GM19455 (cell line): ENCODE results near the gene ERVW-1.

Experiments used
- ATAC-seq: cut with Tn5 transposase; IDR thresholded peaks from one replicate; pipeline ENCODE4 v1.9.1; 2021; ENCODE audit not compliant: unreplicated experiment

Gene ERVW-1

DNA sequence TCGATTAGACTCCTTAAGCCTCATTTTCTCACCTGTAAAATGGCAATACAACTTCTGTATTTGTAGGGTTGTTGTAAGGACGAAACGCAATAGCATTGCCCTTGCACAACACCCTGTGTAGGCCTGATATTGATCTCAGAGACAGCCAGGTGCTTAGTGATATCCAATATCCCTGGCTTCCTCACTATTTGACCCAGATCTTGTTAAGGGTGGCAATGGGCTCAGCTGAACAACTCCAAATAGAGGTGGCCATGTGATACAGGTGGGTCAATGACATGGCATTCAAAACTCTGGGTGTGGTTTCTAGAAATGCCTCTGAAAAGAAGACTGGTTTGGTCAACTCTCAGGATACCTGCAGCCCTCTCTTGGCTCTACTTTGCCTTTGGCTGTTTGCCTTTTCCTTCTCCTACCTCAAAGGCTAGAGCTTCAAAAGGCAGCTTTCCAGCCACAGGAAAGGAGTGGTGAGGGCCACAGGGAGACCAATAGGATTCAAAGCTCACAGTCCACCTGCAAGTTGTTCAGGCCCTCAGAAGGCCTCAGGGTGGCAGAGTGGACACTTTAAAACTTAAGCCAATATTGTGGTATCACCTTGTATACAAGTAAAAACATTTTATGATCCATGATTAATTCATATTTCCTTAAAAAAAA is 45.3 kb downstream of the ERVW-1 start:
- no peak for ATAC-seq

DNA sequence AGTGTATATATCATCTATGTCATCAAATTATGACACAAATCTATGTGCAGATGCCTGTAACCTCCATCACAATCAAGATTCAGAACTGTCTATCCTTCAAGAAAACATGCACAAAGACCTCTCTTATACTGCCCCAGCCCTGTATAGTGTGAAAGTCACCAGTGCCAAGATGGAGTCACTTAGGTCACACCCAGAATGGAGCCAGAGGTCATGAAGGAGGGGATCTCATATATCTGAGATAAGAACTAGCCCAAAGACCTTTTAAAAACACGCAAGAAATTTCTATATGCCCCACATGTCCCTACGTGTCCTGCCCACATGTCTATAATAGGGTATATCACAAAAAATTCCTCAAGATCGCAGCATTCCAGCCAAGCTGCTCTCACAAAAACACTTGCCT is 50.6 kb downstream of the ERVW-1 start:
- no peak for ATAC-seq

DNA sequence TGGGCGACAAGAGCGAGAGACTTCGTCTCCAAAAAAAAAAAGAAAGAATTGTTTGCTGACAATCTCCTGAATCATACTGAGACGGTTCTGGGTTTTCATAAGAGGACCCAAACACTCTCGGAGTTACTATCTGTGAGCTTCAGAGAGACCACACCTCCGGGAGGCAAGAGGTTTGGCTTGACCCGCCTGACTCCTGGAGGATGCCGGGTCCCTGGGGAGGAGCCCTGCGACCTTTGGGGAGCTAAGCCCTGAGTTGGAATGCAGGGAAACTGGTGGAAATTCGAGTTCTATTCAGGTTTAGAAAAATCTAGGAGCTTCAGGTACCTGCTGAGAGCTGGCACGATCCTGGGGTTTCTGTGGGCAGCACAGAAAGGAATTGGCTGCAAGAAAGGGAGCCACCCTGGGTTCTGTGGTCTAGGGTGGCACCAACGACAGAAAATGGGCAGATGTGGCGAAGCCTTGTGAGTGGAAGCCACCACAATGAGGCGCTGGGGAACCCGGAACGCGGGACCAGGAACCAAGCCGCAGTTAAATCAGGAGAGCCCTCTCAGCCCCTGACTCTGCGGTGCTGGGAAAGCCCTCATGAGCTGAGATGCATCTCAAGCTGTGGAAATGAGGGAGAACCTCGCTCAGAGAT is 52.3 kb downstream of the ERVW-1 start:
- no peak for ATAC-seq

DNA sequence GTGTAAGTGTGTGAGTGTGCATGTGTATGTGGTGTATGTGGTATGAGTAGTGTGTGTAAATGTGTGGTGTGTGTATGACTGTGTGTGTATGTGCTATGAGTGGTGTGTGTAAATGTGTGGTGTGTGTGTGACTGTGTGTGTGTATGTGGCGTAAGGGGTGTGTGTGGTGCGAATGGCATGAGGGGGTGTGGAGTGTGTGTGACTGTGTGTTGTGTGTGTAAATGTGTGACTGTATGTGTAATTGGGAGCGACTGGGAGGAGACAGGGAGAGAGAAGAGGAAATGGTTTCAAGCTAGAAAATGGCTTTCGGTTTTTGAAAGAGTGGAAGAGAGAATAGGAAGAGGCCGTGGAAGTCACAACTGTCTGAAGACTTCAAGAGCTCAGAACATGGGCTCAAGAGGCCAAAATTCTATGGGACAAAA is 54.0 kb downstream of the ERVW-1 start:
- ATAC-seq, result no peak

DNA sequence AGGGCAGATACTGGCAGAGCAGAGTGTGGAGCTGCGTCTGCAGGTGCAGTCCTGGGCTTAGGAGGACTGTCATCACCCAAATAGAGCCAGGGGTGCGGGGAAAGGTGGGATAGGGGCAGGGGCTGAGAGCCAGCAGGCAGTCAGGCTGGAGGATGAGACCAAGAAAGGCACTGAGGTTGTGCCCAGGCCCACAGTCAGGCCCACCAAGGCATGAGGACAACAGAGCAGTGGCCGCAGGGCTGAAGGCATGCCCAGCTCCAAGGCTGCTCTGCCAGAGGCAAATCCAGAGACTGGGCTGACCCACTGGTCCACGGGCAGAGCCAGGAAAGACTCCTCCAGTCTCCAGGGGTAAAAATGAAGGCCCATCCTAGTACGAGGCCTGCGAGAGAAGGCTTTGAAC is 54.8 kb downstream of the ERVW-1 start:
- no peak for ATAC-seq

DNA sequence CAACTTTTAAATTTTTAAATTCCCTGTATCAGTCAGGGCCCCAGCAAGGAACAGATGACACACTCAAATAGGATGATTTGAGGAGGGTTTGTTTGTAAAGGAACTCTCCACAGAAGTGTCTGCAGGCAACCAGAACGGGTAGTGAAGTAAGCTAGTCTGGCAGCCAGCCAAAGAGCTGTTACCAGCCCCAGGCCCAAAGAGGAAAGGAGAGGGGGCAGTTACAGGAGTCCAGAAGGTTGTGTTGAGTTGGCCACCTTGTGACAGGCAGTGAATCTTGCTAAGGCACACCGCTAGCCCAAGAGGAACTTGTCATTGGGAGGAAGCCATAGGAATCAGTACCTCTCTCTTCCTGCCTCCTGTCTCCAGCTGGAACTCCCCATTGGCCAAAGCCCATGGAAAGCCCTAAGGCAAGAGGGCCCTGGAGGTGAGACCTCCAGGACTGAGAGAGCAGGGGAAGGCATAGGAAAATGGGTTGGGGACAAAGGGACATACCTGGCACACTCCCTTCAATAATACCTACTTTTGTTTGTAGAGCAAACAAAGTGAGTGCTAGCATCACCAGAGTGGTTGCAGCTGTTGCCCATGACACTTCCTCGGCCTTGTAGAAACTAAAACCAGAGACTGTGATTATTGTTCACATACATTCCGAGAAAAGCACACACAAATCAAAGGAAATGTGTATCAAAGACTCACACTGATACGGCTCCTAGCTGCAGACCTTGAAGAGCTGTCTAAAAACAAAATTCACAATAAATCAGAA is 55.9 kb downstream of the ERVW-1 start:
- no peak for ATAC-seq
